Suprapubic skin (tissue), 4 donors: ENCODE data around the gene SEC61A2. TPM values are rescaled to one million over a fixed set of nuclear protein-coding genes. Genes with fewer than 3 reads are reported as not detected.
A peak's percentile ranks its signal among the peaks of the same experiment; 100 is the strongest.

Experiments used
- DNase-seq, 2 donors: peaks; one replicate each; pipeline ENCODE4 v3.0.0-alpha.2; 2019; ENCODE audit warnings: low spot score in 2 of 2
- H3K27ac ChIP-seq: fragments of 200-600 bp; sonication (generic); one replicate; pipeline ENCODE4 v1.5.1; 2019
- H3K27me3 ChIP-seq: fragments of 200-600 bp; sonication (generic); one replicate; pipeline ENCODE4 v1.5.1; 2019
- H3K36me3 ChIP-seq: fragments of 200-600 bp; sonication (generic); one replicate; pipeline ENCODE4 v1.5.1; 2019
- H3K4me1 ChIP-seq: fragments of 200-600 bp; sonication (generic); one replicate; pipeline ENCODE4 v1.5.1; 2019
- H3K4me3 ChIP-seq: fragments of 200-600 bp; sonication (generic); one replicate; pipeline ENCODE4 v1.5.1; 2019; ENCODE audit warnings: mild to moderate bottlenecking
- H3K9me3 ChIP-seq: fragments of 200-600 bp; sonication (generic); one replicate; pipeline ENCODE4 v1.5.1; 2019
- CTCF ChIP-seq, 2 donors: fragments of 200-600 bp in 1 of 2; fragments of 450-650 bp in 1 of 2; sonication (generic) in 1 of 2; IDR thresholded peaks; one replicate each; pipeline ENCODE4 v1.5.1; 2016 to 2019; ENCODE audit warnings: antibody characterized with exemption in 2 of 2, mild to moderate bottlenecking in 1 of 2, moderate library complexity in 1 of 2
- POLR2A ChIP-seq, 2 donors: fragments of 450-650 bp; IDR thresholded peaks; one replicate each; pipeline ENCODE4 v1.6.1; 2017; ENCODE audit warnings: antibody characterized with exemption in 2 of 2, mild to moderate bottlenecking in 2 of 2, moderate library complexity in 2 of 2
- WGBS: methylation state at CpG from one replicate; pipeline ENCODE4 v1.1.5; 2018; 5-methylcytosine and 5-hydroxymethylcytosine counted together
- total RNA-seq, 4 donors: library from RNA; depleted of rRNA; stranded (reverse); fragments of >200 nt; gene quantifications; one replicate each; pipeline ENCODE4 v1.1.0, GENCODE V29; 2016

SEC61A2 gene
- total RNA-seq, 4 donors from 2014 or later, result 3.5 to 18.3 (median 7.3) TPM

- no peak for TF ChIP-seq CTCF (IDR thresholded peaks at IDR 0.05)
- Histone ChIP-seq H3K36me3 (peaks cover 45% of the 10 kb centered on the region), H3K27ac (peak overlapping the region; percentile 1), H3K4me1 (peaks cover 15% of the 10 kb centered on the region), H3K9me3 (no peaks in the 10 kb centered on the region), H3K4me3 (no peak overlapping the region), H3K27me3 (no peaks in the 10 kb centered on the region)
- DNase-seq, result no peak
- WGBS, result 21% methylated on average over 4 of the region's 4 CpGs
Measured at GRCh38 chr10:12214093-12214492, 84.6 kb downstream of the SEC61A2 start.

DNA sequence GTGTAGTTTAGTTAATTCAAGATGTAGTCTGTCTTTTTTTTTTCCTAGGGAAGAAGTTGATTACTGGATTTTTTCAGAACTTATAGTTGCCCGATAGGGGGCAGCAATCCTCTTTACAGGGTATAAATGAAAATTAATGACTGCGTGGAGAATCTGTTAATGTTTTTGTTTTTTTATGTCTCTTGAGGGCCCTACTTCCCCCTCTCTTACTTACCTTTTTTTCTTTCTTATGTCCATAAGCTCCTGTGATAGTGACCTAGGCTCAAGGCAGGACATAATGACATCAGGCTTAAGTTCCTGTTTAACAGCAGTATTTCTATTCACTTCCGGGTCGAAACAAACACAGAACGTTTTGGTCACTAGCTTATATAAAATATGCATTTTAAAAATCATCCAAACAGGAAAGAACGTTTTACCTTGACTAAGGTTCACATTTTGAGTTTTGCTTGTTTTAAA, 85.3 kb downstream of the SEC61A2 start:
- no peaks in the 10 kb centered on the region for H3K27me3 ChIP-seq
- H3K9me3 ChIP-seq, result no peaks in the 10 kb centered on the region
- TF ChIP-seq CTCF (IDR thresholded peaks at IDR 0.05) (peak; percentile 55 to 65), POLR2A (IDR thresholded peaks at IDR 0.05) (no peak)
- H3K36me3 ChIP-seq, result peaks cover 50% of the 10 kb centered on the region
- H3K4me3 ChIP-seq, result peak overlapping the region; percentile 1
- 18% methylated on average over 6 of the region's 6 CpGs for WGBS
- H3K4me1 ChIP-seq, result peaks cover 15% of the 10 kb centered on the region
- H3K27ac ChIP-seq, result peak overlapping the region; percentile 1
- DNase-seq, result no peak

Other genes starting within 250 kb of the SEC61A2 start
- gene UPF2, start 86.9 kb upstream of the SEC61A2 start, total RNA-seq, result 10 to 100 TPM; 15.6 to 31.9 (median 16.1) TPM
- 10 to 100 TPM in 3 of 4 donors, 1 to 10 TPM in 1; 9.1 to 21.2 (median 18.3) TPM for gene DHTKD1, start 60.7 kb upstream of the SEC61A2 start, total RNA-seq
- 10 to 100 TPM; 37.2 to 49.2 (median 41.8) TPM for gene NUDT5, start 66.2 kb downstream of the SEC61A2 start, total RNA-seq
- gene CDC123, start 66.5 kb downstream of the SEC61A2 start, total RNA-seq, result 10 to 100 TPM; 58.1 to 86.7 (median 69.3) TPM
- gene CAMK1D, start 219.9 kb downstream of the SEC61A2 start, total RNA-seq, result 10 to 100 TPM; 26.4 to 31.3 (median 30.2) TPM